ENCODE data around the gene IQGAP2.

DNA sequence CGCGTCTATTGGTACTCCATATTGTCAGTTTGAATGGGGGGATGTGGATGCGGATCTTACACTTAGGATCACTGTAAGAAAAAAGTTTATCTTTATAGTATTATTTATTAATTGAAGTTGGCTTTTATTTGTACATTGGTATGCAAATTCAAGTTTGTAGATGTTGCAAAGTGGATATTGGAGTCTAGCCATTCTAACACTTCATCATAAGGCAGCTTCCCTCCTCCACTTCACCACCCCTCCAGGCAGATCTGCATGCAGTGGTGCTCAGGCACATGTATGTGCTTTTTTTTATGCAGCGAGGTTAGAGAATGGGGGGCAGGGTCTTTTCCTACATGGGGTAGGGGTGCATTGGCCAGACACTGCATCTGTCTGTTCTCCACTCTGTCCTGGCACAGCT lies 84.3 kb downstream of the IQGAP2 start:
- TF ChIP-seq, protein P1, sequence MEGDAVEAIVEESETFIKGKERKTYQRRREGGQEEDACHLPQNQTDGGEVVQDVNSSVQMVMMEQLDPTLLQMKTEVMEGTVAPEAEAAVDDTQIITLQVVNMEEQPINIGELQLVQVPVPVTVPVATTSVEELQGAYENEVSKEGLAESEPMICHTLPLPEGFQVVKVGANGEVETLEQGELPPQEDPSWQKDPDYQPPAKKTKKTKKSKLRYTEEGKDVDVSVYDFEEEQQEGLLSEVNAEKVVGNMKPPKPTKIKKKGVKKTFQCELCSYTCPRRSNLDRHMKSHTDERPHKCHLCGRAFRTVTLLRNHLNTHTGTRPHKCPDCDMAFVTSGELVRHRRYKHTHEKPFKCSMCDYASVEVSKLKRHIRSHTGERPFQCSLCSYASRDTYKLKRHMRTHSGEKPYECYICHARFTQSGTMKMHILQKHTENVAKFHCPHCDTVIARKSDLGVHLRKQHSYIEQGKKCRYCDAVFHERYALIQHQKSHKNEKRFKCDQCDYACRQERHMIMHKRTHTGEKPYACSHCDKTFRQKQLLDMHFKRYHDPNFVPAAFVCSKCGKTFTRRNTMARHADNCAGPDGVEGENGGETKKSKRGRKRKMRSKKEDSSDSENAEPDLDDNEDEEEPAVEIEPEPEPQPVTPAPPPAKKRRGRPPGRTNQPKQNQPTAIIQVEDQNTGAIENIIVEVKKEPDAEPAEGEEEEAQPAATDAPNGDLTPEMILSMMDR (IDR thresholded peaks at IDR 0.05) = no peak
- no peak for TF ChIP-seq POLR2AphosphoS5 (IDR thresholded peaks at IDR 0.05)
